MM.1S (cell line): Measurements from ENCODE around the gene SNRNP27.

ENCODE experiments used
- EZH2 ChIP-seq: fragments of 300-600 bp; sonication (generic); optimal IDR thresholded peaks from 2 replicates; pipeline ENCODE3; 2017; ENCODE audit warnings: low read depth, mild to moderate bottlenecking, antibody characterized with exemption, low read length, mixed read lengths
- EZH2phosphoT487 ChIP-seq: fragments of 300-600 bp; sonication (generic); IDR thresholded peaks from 2 replicates; pipeline ENCODE4 v1.6.1; 2018; ENCODE audit warnings: antibody characterized with exemption, low read length
- TF ChIP-seq, protein P1 (sequence below): fragments of 300-600 bp; sonication (generic); IDR thresholded peaks from 2 replicates; pipeline ENCODE4 v1.5.1; 2016; ENCODE audit warnings: antibody characterized with exemption, low read length, mixed read lengths

DNA sequence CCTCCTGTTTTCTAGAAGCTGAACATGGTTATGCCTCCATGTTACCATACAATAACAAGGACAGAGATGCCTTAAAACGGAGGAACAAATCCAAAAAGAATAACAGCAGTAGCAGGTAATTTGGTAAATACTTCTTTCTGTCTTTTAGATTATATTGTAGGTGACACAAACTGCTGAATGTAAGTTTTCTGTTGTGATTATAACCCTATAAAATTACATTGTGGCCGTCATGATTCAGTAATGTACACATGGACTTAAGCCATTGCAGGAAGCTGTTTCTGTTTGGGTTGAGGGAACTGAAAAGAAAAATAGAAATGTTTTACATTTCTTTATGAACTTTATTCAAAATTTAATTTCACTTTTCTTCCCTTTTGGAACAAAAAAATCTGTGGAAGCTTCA lies 22.4 kb downstream of the SNRNP27 start:
- TF ChIP-seq, protein P1, sequence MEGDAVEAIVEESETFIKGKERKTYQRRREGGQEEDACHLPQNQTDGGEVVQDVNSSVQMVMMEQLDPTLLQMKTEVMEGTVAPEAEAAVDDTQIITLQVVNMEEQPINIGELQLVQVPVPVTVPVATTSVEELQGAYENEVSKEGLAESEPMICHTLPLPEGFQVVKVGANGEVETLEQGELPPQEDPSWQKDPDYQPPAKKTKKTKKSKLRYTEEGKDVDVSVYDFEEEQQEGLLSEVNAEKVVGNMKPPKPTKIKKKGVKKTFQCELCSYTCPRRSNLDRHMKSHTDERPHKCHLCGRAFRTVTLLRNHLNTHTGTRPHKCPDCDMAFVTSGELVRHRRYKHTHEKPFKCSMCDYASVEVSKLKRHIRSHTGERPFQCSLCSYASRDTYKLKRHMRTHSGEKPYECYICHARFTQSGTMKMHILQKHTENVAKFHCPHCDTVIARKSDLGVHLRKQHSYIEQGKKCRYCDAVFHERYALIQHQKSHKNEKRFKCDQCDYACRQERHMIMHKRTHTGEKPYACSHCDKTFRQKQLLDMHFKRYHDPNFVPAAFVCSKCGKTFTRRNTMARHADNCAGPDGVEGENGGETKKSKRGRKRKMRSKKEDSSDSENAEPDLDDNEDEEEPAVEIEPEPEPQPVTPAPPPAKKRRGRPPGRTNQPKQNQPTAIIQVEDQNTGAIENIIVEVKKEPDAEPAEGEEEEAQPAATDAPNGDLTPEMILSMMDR: no peak
- TF ChIP-seq EZH2: no peak
- no peak for TF ChIP-seq EZH2phosphoT487
